ENCODE data around the gene SORCS2.

Gene SORCS2

GRCh38 chr4:7244331-7244665, 52.0 kb downstream of the SORCS2 start:
- Histone ChIP-seq H3K79me2 (ENCODE audit: control insufficient read depth, low read length) (no peaks in the 10 kb centered on the region), H3K9me3 (ENCODE audit: control insufficient read depth, insufficient read depth, low read length) (no peaks in the 10 kb centered on the region), H3K9me2 (replicated peaks; ENCODE audit: control insufficient read depth, low read length) (no peaks in the 10 kb centered on the region), H4K20me1 (ENCODE audit: control insufficient read depth, insufficient read depth, low read depth, low read length) (no peaks in the 10 kb centered on the region), H3K4me2 (ENCODE audit: low read length) (no peak overlapping the region), H3K27ac (ENCODE audit: low read depth, low read length) (no peak overlapping the region), H3K4me1 (ENCODE audit: control insufficient read depth, low read length) (no peaks in the 10 kb centered on the region), H3K27me3 (ENCODE audit: control insufficient read depth, low read length) (no peaks in the 10 kb centered on the region), H3K4me3 (ENCODE audit: low read length) (no peak overlapping the region), H3K36me3 (ENCODE audit: control insufficient read depth, low read length) (no peaks in the 10 kb centered on the region), H3F3A (ENCODE audit: control insufficient read depth, insufficient read depth) (no peaks in the 10 kb centered on the region)
- TF ChIP-seq EZH2phosphoT487 (IDR thresholded peaks at IDR 0.05; ENCODE audit: borderline replicate concordance, low read length) (no peak), CTCF (IDR thresholded peaks at IDR 0.05; ENCODE audit: low read depth, low read length, poor library complexity, severe bottlenecking) (no peak)

DNA sequence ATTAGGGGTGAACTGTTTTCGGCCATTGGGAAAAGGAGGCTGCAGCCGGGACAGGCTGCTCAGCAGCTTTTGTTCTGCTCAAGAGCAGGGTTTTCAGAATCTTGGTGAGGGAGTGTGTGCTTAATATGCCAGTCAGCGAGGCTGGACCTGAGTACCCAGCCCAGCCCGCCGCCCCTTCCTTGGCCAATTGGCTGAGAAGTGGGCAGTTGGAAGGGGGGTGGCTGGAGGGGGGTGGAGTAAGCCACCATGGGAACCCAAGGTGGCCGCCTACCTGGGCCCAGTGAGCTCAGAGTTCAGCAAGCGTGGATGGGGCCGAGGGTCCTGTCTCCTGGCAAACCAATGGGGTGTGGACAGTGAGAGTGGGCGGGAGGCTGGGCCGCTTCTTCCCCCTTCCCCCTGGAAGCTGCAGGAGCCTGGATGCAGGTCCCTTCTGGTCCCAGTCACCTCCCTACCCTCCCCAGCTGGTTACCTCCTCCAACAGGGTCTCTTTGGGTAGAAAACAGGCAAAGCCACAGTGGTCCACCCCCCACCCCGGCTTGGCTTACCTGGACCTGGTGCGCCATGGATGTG, 52.5 kb downstream of the SORCS2 start:
- H3K4me3 ChIP-seq (ENCODE audit: low read length), result no peak overlapping the region
- TF ChIP-seq CTCF (IDR thresholded peaks at IDR 0.05; ENCODE audit: low read depth, low read length, poor library complexity, severe bottlenecking) (no peak), EZH2phosphoT487 (IDR thresholded peaks at IDR 0.05; ENCODE audit: borderline replicate concordance, low read length) (no peak)
- no peaks in the 10 kb centered on the region for H3K9me2 ChIP-seq (replicated peaks; ENCODE audit: control insufficient read depth, low read length)
- no peaks in the 10 kb centered on the region for H3K4me1 ChIP-seq (ENCODE audit: control insufficient read depth, low read length)
- no peaks in the 10 kb centered on the region for H3K9me3 ChIP-seq (ENCODE audit: control insufficient read depth, insufficient read depth, low read length)
- H3K27me3 ChIP-seq (ENCODE audit: control insufficient read depth, low read length), result no peaks in the 10 kb centered on the region
- H3K36me3 ChIP-seq (ENCODE audit: control insufficient read depth, low read length), result no peaks in the 10 kb centered on the region
- no peaks in the 10 kb centered on the region for H3K79me2 ChIP-seq (ENCODE audit: control insufficient read depth, low read length)
- H3K27ac ChIP-seq (ENCODE audit: low read depth, low read length), result no peak overlapping the region
- no peak overlapping the region for H3K4me2 ChIP-seq (ENCODE audit: low read length)
- H4K20me1 ChIP-seq (ENCODE audit: control insufficient read depth, insufficient read depth, low read depth, low read length), result no peaks in the 10 kb centered on the region
- no peaks in the 10 kb centered on the region for H3F3A ChIP-seq (ENCODE audit: control insufficient read depth, insufficient read depth)

DNA sequence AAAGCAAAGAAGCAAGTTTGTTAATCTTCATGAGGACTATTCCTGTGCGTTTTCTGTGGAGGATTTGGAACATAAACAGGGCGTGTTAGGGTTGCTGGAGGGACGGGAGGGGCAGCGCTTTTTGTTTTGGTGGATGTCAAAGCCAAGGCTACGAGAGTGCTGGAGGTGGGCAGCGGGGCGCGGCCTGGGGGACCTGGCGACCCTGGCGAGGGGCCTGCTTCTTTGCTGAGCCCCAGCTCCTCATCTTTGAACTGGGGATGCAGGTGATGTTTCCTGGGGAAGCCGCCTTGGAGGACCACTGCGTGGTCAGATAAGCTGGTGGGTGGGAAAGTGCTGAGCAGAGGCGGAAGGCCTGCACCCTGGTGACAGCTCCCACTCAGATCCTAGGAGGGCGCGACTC, 55.2 kb downstream of the SORCS2 start:
- Histone ChIP-seq H3K9me3 (ENCODE audit: control insufficient read depth, insufficient read depth, low read length) (no peaks in the 10 kb centered on the region), H3K9me2 (replicated peaks; ENCODE audit: control insufficient read depth, low read length) (no peaks in the 10 kb centered on the region), H3F3A (ENCODE audit: control insufficient read depth, insufficient read depth) (no peaks in the 10 kb centered on the region), H3K27ac (ENCODE audit: low read depth, low read length) (no peak overlapping the region), H3K27me3 (ENCODE audit: control insufficient read depth, low read length) (no peaks in the 10 kb centered on the region), H3K79me2 (ENCODE audit: control insufficient read depth, low read length) (no peaks in the 10 kb centered on the region), H3K4me3 (ENCODE audit: low read length) (no peak overlapping the region), H3K4me1 (ENCODE audit: control insufficient read depth, low read length) (no peaks in the 10 kb centered on the region), H3K36me3 (ENCODE audit: control insufficient read depth, low read length) (no peaks in the 10 kb centered on the region), H4K20me1 (ENCODE audit: control insufficient read depth, insufficient read depth, low read depth, low read length) (no peaks in the 10 kb centered on the region), H3K4me2 (ENCODE audit: low read length) (no peak overlapping the region)
- TF ChIP-seq EZH2phosphoT487 (IDR thresholded peaks at IDR 0.05; ENCODE audit: borderline replicate concordance, low read length), result no peak
- TF ChIP-seq CTCF (IDR thresholded peaks at IDR 0.05; ENCODE audit: low read depth, low read length, poor library complexity, severe bottlenecking), result no peak

All from DOHH2 (cell line).